Neural progenitor cell (in vitro differentiated cells): ENCODE data around the gene HIF1AN.

Experiments
- CTCF ChIP-seq: fragments of 200-600 bp; sonication (generic); IDR thresholded peaks from 2 replicates; pipeline ENCODE4 v1.5.1; 2017; ENCODE audit warnings: antibody characterized with exemption, mild to moderate bottlenecking
- EZH2 ChIP-seq: fragments of 200-600 bp; sonication (generic); IDR thresholded peaks from 2 replicates; pipeline ENCODE4 v1.6.1; 2017; ENCODE audit warnings: antibody characterized with exemption, mild to moderate bottlenecking, moderate library complexity
- EZH2phosphoT487 ChIP-seq: fragments of 200-600 bp; sonication (generic); IDR thresholded peaks from 2 replicates; pipeline ENCODE4 v1.6.1; 2017; ENCODE audit warnings: antibody characterized with exemption

- TF ChIP-seq CTCF: no peak
- TF ChIP-seq EZH2phosphoT487: no peak
- TF ChIP-seq EZH2: no peak
Measured at GRCh38 chr10:100522945-100523344, 12.8 kb upstream of the HIF1AN start.
